Suprapubic skin (tissue), 4 donors: ENCODE measurements around the gene DLX2. TPM values are rescaled to one million over a fixed set of nuclear protein-coding genes. Genes with fewer than 3 reads are reported as not detected.
"Not testable (repeated sequence)": the region's sequence is repeated elsewhere in the genome, so short reads cannot be mapped to it uniquely, and the experiment has no call there.

Experiments
- DNase-seq, 2 donors: peaks; one replicate each; pipeline ENCODE4 v3.0.0-alpha.2; 2019; ENCODE audit warnings: low spot score in 2 of 2
- H3K27ac ChIP-seq: fragments of 200-600 bp; sonication (generic); one replicate; pipeline ENCODE4 v1.5.1; 2019
- H3K27me3 ChIP-seq: fragments of 200-600 bp; sonication (generic); one replicate; pipeline ENCODE4 v1.5.1; 2019
- H3K36me3 ChIP-seq: fragments of 200-600 bp; sonication (generic); one replicate; pipeline ENCODE4 v1.5.1; 2019
- H3K4me1 ChIP-seq: fragments of 200-600 bp; sonication (generic); one replicate; pipeline ENCODE4 v1.5.1; 2019
- H3K4me3 ChIP-seq: fragments of 200-600 bp; sonication (generic); one replicate; pipeline ENCODE4 v1.5.1; 2019; ENCODE audit warnings: mild to moderate bottlenecking
- H3K9me3 ChIP-seq: fragments of 200-600 bp; sonication (generic); one replicate; pipeline ENCODE4 v1.5.1; 2019
- EP300 ChIP-seq: sonication (generic); formaldehyde crosslinking; IDR thresholded peaks from one replicate; pipeline ENCODE4 v1.6.1; 2017; ENCODE audit warnings: antibody characterized with exemption
- POLR2A ChIP-seq, 2 donors: fragments of 450-650 bp; IDR thresholded peaks; one replicate each; pipeline ENCODE4 v1.6.1; 2017; ENCODE audit warnings: antibody characterized with exemption in 2 of 2, mild to moderate bottlenecking in 2 of 2, moderate library complexity in 2 of 2
- POLR2AphosphoS5 ChIP-seq, 3 donors: sonication (generic); formaldehyde crosslinking; IDR thresholded peaks; one replicate each; pipeline ENCODE4 v1.6.1; 2017; ENCODE audit warnings: antibody characterized with exemption in 3 of 3
- WGBS: methylation state at CpG from one replicate; pipeline ENCODE4 v1.1.5; 2018; 5-methylcytosine and 5-hydroxymethylcytosine counted together
- total RNA-seq, 4 donors: library from RNA; depleted of rRNA; stranded (reverse); fragments of >200 nt; gene quantifications; one replicate each; pipeline ENCODE4 v1.1.0, GENCODE V29; 2016
- TF ChIP-seq, protein P1 (sequence below), 2 donors: fragments of 200-600 bp in 1 of 2; fragments of 450-650 bp in 1 of 2; sonication (generic) in 1 of 2; IDR thresholded peaks; one replicate each; pipeline ENCODE4 v1.5.1; 2016 to 2019; ENCODE audit warnings: antibody characterized with exemption in 2 of 2, mild to moderate bottlenecking in 1 of 2, moderate library complexity in 1 of 2

The DLX2 gene
- total RNA-seq, 4 donors from 2014 or later: 0.30 to 1.1 (median 0.42) TPM; not detected in 1

DNA sequence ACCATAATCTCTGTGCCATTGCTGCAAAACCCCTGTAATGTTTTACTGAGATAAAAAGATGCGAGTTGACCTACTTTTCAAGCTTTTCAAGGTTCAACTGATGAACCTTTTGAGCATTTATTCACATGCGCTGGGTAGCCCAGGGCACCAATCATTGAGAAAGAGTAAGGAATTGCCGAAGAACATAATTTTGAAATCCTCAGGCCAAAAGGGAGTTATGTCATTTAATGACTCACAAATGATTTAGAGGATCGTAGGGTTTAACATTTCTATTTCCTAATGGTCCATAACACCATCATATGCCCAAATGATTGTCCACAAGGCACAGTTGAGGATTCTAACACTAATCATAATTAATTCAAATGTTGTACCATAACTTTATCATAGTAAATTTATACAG is 37.6 kb downstream of the DLX2 start:
- Histone ChIP-seq H3K4me1 (no peaks in the 10 kb centered on the region), H3K4me3 (no peak overlapping the region), H3K9me3 (no peaks in the 10 kb centered on the region), H3K36me3 (no peaks in the 10 kb centered on the region), H3K27ac (no peak overlapping the region), H3K27me3 (no peaks in the 10 kb centered on the region)
- no peak for DNase-seq
- 91% methylated on average over 4 of the region's 4 CpGs for WGBS
- TF ChIP-seq, protein P1, sequence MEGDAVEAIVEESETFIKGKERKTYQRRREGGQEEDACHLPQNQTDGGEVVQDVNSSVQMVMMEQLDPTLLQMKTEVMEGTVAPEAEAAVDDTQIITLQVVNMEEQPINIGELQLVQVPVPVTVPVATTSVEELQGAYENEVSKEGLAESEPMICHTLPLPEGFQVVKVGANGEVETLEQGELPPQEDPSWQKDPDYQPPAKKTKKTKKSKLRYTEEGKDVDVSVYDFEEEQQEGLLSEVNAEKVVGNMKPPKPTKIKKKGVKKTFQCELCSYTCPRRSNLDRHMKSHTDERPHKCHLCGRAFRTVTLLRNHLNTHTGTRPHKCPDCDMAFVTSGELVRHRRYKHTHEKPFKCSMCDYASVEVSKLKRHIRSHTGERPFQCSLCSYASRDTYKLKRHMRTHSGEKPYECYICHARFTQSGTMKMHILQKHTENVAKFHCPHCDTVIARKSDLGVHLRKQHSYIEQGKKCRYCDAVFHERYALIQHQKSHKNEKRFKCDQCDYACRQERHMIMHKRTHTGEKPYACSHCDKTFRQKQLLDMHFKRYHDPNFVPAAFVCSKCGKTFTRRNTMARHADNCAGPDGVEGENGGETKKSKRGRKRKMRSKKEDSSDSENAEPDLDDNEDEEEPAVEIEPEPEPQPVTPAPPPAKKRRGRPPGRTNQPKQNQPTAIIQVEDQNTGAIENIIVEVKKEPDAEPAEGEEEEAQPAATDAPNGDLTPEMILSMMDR (IDR thresholded peaks at IDR 0.05): no peak
- TF ChIP-seq EP300 (no peak), POLR2AphosphoS5 (IDR thresholded peaks at IDR 0.05) (no peak), POLR2A (IDR thresholded peaks at IDR 0.05) (no peak)

DNA sequence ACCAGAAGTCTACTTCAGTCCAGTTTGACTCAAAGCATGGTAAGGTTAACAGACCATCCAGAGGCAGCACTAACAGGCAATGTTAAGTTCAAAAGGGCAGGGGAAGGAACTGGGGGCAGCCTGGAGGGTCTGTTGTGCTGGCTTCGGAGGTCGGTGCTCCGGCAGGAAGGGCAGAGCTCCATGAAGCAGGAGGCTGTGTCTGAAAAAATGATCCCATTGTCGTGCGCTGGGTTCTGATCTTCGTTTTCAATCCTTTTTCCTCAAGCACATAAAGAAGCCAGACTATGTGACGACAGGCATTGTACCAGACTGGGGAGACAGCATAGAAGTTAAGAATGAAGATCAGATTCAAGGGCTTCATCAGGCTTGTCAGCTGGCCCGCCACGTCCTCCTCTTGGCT is 39.3 kb downstream of the DLX2 start:
- no peaks in the 10 kb centered on the region for H3K4me1 ChIP-seq
- TF ChIP-seq POLR2A (IDR thresholded peaks at IDR 0.05) (no peak), POLR2AphosphoS5 (IDR thresholded peaks at IDR 0.05) (no peak), EP300 (no peak)
- TF ChIP-seq, protein P1 (IDR thresholded peaks at IDR 0.05): no peak
- H3K4me3 ChIP-seq: no peak overlapping the region
- H3K36me3 ChIP-seq: no peaks in the 10 kb centered on the region
- H3K27ac ChIP-seq: no peak overlapping the region
- H3K9me3 ChIP-seq: no peaks in the 10 kb centered on the region
- WGBS: 87% methylated on average over 9 of the region's 9 CpGs
- H3K27me3 ChIP-seq: no peaks in the 10 kb centered on the region
- DNase-seq: no peak

- Histone ChIP-seq H3K4me3 (no peak overlapping the region), H3K27me3 (no peaks in the 10 kb centered on the region), H3K36me3 (no peaks in the 10 kb centered on the region), H3K27ac (no peak overlapping the region), H3K4me1 (no peaks in the 10 kb centered on the region), H3K9me3 (no peaks in the 10 kb centered on the region)
- no peak for DNase-seq
- TF ChIP-seq POLR2AphosphoS5 (IDR thresholded peaks at IDR 0.05) (no peak), POLR2A (IDR thresholded peaks at IDR 0.05) (no peak), EP300 (no peak)
- TF ChIP-seq, protein P1 (IDR thresholded peaks at IDR 0.05): no peak
- 86% methylated on average over 1 of the region's 1 CpG for WGBS
These were observed 40.2 kb downstream of the DLX2 start for GRCh38 chr2:172062402-172063004.

DNA sequence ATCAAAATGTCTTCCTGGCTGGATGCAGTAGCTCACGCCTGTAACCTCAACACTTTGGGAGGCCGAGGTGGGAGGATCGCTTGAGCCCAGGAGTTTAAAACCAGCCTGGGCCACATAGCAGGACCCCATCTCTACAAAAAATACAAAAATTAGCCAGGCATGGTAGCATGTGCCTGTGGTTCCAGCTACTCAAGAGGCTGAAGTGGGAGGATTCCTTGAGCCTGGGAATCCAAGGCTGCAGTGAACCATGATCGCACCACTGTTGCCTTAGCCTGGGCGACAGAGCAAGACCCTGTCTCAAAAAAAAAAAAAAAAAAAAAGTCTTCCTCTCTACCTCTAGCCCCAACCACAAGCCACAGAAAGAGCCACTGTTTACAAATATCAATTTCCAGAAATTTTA is 42.6 kb downstream of the DLX2 start:
- DNase-seq, H3K27me3 ChIP-seq, H3K4me3 ChIP-seq, H3K27ac ChIP-seq, H3K36me3 ChIP-seq, H3K9me3 ChIP-seq, H3K4me1 ChIP-seq: not testable (repeated sequence)
- 92% methylated on average over 5 of the region's 5 CpGs for WGBS

DNA sequence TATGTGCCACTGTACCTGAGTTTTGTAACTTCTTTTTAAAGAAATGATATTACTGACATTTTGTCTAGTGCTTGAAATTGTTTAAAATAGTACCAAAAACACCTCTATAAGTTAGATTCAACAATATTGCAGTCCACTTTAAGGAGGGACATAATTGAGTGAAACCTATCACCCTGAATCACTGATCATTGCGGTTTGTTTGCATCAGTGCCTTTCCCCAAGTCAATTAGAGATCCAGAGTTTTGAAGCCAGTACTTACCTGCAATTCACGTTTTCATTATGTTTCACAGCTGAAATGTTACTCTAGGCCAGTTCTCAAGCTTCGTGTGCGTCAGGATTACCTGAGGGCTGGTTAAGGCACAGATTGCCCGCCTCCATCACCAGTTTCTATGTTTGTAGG is 44.0 kb downstream of the DLX2 start:
- no peaks in the 10 kb centered on the region for H3K36me3 ChIP-seq
- TF ChIP-seq, protein P1 (IDR thresholded peaks at IDR 0.05): no peak
- no peak for TF ChIP-seq EP300
- TF ChIP-seq POLR2AphosphoS5 (IDR thresholded peaks at IDR 0.05): no peak
- H3K9me3 ChIP-seq: no peaks in the 10 kb centered on the region
- H3K4me1 ChIP-seq: no peaks in the 10 kb centered on the region
- H3K27ac ChIP-seq: no peak overlapping the region
- no peaks in the 10 kb centered on the region for H3K27me3 ChIP-seq
- DNase-seq: no peak
- no peak overlapping the region for H3K4me3 ChIP-seq
- 96% methylated on average over 5 of the region's 5 CpGs for WGBS

GRCh38 chr2:172056293-172056692 is 46.4 kb downstream of the DLX2 start:
- Histone ChIP-seq H3K27ac (no peak overlapping the region), H3K36me3 (no peaks in the 10 kb centered on the region), H3K4me1 (no peaks in the 10 kb centered on the region), H3K27me3 (no peaks in the 10 kb centered on the region), H3K4me3 (no peak overlapping the region), H3K9me3 (no peaks in the 10 kb centered on the region)
- no peak for DNase-seq
- 90% methylated on average over 2 of the region's 2 CpGs for WGBS
- TF ChIP-seq EP300: no peak
- no peak for TF ChIP-seq POLR2AphosphoS5 (IDR thresholded peaks at IDR 0.05)
- TF ChIP-seq POLR2A (IDR thresholded peaks at IDR 0.05): no peak
- TF ChIP-seq, protein P1 (IDR thresholded peaks at IDR 0.05): no peak
